Embryonic facial prominence (tissue), 1 donor: ENCODE data around the gene SLC39A1.
A peak's percentile ranks its signal among the peaks of the same experiment; 100 is the strongest.
"Not testable (repeated sequence)": the region's sequence is repeated elsewhere in the genome, so short reads cannot be mapped to it uniquely, and the experiment has no call there.

Experiments used
- DNase-seq: peaks from one replicate; pipeline ENCODE4 v3.0.0-alpha.2; 2016; ENCODE audit errors: extremely low spot score

SLC39A1 gene, protein sequence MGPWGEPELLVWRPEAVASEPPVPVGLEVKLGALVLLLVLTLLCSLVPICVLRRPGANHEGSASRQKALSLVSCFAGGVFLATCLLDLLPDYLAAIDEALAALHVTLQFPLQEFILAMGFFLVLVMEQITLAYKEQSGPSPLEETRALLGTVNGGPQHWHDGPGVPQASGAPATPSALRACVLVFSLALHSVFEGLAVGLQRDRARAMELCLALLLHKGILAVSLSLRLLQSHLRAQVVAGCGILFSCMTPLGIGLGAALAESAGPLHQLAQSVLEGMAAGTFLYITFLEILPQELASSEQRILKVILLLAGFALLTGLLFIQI

DNA sequence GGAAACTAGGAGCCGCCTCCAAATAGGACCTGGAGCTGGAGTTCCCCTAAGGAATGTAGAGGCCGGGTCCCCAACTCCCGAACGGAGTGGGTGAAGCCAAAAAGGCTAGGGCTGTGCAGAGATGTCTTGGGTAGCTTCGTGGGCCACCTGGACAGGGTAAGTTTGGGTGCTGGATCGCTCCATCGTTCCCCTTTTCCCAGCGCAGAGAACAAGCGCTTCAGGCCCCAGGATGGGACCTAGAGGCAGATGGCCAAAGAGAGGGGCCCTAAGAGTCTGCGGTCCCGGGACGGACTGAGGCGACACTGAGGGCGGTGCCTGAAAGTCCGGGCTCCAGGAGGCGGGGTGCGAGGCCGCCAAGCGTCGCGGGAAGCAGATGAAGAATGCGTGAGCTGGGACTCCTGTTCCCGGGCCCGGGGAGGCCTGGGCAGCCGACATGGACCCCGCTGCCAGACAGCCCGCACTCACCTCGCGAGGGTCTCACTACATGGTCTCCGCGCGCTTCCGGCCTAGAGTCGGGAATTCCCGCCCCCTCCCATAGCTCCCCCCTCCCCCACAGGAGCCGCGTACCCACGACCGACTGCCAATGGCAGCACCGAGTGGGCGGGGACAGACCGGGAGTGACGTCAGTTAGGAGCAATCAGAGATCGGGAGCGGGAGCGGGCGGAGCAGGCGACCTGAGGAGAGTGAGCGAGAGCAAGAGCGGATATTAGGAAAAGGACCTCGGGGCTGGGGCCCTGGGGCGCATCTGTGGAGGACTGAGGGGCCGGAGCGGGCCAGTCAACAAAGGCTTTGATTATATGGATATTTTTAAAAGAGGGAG lies at the start of gene SLC39A1:
Gene SLC39A1 (minus strand): TSS at position 508 of the 820 bp plus-strand sequence. CDS start 822 bp downstream, outside the sequence.
- peak; percentile 98 for DNase-seq

DNA sequence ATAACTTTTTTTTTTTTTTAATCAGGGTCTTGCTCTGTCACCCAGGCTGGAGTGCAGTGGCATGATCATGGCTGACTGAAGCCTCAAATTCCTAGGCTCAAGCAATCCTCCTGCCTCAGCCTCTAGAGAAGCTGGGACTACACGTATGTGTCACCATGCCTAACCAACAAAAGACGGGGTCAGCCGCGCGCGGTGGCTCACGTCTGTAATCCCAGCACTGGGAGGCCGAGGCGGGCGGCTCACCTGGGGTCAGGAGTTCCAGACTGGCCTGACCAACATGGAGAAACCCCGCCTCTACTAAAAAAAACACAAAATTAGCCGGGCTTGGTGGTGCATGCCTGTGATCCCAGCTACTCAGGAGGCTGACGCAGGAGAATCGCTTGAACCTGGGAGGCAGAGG lies 49.2 kb upstream of the SLC39A1 start:
- DNase-seq = not testable (repeated sequence)

DNA sequence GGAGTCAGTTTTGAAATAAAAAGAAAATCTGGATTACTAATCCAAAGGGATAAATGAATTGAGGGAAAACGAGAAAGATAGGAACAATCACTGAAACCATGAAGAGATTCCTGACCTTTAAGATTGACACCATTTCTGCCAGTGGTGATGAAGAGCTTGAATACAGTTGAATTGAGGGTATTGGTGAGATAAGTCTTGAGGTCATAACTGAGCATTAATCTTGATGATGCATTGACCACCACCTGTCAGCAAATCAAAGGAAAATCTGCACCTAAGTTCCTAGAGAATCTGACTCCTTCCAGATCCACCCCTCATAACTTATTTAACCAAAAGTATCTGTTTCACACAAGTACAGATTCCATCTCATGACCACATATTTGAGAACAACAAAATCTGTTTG lies 48.8 kb upstream of the SLC39A1 start:
- DNase-seq = no peak

DNA sequence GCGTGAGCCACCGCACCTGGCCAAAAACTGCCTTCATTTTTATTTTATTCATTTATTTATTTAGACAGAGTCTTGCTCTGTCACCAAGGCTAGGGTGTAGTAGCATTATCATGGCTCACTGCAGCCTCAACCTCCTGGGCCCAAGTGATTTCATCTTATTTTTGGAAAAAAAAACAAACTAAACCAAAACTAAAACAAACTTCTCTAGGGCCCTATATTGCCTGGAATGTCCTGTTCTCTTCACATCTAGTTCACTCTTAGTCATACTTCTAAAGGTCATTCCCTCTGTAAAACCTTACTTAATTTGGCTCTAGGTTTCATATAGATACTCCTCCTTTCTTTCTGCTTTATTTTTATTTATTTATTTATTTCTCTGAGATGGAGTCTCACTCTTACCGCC lies 42.8 kb upstream of the SLC39A1 start:
- DNase-seq = no peak

DNA sequence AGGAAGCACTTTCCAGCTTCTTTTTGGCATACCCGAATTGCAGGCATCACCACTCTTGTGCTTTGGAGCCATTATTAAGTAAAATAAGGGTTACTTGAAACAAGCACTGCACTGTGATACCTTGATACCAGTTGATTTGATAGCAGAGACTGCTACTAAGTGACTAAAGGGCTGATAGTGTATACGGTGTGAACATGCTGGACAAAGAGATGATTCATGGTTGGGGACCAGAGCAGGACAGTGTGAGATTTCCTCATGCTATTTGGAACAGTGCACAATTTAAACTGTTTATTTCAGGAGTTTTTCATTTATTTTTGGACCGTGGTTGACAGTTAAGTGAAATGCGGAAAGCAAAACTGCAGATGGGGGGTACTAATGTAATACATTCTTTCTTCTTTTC lies 37.1 kb upstream of the SLC39A1 start:
- no peak for DNase-seq

DNA sequence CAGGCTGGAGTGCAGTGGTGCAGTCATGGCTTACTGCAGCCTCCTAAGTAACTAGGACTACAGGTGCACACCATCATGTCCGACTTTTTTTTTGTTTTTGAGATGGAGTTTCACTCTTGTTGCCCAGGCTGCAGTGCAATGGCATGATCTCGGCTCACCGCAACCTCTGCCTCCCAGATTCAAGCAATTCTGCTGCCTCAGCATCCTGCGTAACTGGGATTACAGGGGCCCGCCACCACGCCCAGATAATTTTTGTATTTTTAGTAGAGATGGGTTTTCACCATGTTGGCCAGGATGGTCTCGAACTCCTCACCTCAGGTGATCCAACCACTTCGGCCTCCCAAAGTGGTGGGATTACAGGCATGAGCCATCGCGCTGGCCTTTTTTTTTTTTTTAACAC lies 33.5 kb upstream of the SLC39A1 start:
- not testable (repeated sequence) for DNase-seq

DNA sequence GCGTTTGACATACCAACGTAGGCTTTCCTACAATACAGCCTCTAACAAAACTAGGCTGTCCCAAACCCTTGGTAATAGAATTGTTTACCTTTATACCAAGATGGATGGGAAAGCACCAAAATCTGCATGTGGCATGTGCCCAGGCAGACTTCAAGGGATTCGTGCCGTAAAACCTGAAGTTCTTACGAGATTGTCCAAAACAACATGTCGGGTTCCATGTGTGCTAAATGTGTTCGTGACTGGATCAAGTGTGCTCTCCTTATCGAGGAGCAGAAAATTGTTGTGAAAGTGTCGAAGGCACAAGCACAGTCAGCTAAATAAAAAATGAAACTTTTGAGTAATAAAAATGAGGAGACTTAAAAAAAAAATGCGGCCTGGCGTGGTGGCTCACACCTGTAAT lies 32.3 kb upstream of the SLC39A1 start:
- DNase-seq = no peak

DNA sequence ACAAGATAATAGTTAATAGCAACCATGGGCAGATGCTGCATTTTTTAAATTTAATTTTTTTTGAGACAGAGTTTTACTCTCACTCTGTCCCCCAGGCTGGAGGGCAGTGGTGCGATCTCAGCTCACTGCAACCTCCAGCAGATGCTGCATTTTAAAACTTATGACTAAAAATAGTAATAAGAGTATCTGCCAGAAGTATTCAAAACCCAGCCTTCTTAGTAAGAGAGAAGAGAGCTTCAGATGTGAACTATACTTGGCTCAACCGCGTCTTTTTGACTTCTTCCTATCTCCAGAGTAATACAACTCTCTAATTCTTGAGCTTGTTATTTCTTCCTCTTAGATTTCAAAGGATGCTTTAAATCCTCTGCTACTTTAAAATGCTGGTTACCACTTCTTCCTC lies 31.9 kb upstream of the SLC39A1 start:
- DNase-seq = no peak

DNA sequence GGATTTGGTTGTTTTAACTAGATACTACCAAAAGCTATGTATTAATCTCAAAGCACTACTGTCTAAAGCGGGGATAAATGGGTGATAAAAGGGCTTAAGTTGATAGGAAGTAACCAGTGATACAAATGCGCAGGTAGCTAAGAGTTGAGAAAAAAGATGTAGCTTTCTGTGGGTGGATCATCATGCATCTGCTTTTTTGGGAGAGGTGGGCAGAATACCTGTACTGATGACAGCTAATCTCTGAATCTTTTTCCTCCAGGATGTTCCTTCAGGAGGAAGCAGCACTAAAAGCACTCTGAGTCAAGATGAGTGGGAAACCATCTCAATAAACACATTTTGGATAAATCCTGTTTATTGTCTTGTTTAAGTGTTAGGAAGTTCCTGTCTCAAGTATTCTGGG lies 28.5 kb upstream of the SLC39A1 start:
- DNase-seq = no peak

DNA sequence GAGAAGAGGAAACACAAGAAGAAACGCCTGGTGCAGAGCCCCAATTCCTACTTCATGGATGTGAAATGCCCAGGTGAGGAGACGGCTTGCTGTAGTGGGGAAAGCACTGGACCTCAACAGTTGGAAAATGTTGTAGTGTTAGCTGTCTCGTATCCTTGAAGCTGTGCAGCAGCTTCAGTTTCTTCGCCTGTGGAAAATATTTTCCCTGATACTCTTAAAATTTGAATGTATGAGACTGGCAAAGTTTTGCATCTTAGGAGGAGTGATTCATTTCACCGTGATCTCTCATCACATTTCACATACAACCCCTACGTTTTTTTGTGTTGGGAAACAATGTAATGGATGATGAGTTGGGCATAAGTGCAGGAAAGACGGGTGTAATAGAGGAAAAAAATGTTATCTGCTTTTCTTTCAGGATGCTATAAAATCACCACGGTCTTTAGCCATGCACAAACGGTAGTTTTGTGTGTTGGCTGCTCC lies 27.9 kb upstream of the SLC39A1 start:
- no peak for DNase-seq

DNA sequence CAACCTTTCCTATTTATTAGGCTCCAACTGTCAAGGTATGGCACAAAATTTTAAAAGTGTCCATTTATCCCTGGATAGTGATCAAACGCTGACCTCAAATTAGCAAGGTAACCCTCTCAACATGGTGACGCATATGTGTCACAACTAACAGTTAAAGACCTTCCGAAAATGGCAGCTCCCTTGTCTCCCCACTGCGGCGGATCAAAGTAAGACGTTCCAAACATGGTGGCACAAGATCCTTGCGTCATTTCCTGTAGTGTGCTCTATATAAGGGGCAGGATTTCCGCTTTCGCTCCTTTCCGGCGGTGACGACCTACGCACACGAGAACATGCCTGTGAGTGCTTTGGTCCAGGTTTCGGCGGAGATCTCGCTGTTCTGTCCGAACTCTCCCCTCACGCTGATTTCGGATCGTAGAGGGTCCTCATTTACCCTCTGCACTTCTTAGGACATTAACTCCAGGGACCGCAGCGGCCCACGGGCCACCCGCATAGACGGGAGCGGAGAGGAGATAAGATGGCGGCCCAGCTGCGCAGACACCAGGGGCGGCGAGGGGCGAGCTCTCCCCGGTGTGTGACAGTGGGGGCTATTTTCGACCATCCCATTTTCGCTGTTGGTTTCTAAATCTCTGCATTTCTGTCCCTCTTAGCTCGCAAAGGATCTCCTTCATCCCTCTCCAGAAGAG lies 27.3 kb upstream of the SLC39A1 start, which contains the start of gene RPS27:
Gene RPS27 (plus strand): TSS at position 295 of the 683 bp plus-strand sequence. CDS start 35 bp downstream, at position 330.
- peak; percentile 100 for DNase-seq

DNA sequence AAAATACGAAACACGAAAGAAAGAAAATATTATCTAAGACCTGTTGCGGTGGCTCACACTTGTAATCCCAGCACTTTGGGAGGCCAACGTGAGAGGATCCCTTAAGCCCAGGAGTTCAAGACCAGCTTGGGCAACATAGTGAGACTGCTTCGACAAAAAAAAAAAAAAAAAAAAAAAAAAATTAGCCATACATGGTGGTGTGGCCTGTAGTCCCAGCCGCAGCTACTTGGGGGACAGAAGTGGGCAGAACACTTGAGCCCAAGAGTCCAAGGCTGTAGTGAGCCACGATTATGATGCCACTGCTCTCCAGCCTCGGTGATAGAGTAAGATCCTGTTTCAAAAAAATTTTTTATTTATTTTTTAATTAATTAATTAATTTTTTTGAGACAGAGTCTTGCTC lies 24.3 kb upstream of the SLC39A1 start:
- DNase-seq = no peak

DNA sequence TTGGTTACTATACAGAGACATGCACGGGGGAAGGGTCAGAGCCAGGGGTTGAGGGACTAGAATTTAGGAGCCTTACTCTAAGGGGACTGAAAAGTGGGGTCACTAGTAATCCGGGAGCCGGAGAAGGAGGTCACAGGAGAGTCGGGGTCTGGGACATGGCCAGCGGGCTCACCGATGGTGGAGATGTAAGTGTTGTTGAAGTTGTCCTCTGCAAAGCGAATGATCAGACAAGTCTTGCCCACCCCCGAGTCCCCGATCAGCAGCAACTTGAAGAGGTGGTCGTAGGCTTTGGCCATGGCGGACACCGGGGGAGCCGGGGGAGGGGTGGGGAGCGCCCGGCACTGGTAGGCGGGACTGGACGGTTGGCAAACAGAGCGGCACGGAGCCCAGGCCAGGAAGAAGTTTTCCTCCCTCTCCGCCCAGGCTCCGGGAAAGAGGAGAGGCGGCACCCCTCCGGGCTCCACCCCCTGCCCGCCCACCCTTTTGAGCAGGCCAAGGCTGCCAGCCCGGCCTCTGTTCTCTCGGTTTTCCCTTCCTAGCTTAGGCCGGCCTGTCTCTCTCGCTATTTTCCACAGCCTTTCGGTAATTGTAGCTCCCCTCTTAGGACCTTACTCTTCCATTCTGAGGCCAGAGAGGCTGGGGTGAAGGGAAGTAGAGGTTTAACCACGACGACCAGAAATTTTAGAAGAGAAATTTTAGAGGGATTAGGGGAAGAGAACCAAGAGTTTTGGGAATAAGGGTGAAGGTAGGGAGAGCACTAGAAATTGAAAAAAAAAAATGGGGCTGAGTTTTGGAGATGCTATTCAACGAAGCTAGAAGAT lies 22.8 kb upstream of the SLC39A1 start, which contains the start of gene RAB13:
Gene RAB13 (minus strand): TSS at position 399 of the 821 bp plus-strand sequence. CDS start 103 bp downstream, at position 296.
- DNase-seq = peak; percentile 81

DNA sequence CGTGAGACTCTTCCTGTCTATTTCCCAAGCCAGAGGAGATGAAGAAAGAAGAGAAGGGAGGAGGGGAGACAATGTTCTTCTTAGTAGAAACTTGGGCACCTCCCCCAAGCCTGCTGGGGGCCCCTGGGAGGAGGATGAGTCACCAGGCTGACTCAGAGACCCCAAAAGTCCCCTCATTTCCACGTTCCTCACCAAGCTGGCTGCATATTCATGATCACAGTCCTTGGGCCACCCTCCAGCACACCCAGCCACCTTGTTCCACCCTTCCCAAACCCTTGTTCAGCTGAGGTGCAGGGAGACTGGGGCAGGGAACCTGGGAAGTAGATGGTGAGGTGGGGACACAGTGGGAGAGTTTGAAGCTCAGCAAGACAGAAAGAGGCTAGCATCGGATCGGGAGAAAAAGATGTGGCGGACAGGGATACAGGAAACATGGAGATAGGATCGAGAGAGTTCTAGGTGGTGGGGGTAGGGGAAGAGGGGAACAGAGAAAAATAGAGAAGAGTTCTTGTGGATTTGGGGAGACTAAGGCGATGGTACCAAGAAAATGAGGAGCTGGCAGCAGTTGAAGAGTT lies 22.1 kb upstream of the SLC39A1 start:
- no peak for DNase-seq

DNA sequence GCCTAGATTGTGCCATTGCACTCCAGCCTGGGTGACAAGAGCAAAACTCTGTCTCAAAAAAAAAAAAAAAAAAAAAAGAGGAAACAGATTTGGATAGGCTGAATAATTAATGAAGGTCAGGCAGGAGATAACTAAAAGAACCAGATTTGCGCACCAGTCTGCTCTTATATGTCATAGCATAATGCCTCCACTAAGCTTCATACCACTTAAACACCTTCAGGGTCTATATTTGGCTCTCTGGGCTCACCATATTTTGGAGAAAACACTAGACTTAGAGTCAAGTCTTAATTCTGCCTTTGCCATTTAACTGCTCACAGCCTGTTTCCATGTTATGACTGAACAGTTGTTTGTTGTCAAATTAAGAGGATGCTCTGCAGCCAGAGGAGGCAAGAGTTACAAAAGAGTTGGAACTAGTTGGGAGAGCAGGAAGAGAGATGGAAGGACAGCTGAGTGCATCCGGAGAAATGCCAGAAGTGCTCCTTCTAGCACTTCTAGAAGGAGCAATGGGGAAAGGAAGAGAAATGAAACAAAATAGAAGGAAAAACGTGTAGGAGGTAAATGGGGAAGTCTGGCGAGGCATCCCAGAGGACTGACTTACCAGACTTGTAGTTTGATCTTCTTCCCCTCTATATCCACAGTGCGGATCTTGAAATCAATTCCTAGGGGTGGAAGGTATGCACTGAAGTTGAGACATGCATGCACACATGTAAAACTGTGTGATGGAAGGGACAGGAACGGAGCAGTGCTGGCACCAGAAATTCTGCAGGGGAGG lies 21.0 kb upstream of the SLC39A1 start:
- no peak for DNase-seq

DNA sequence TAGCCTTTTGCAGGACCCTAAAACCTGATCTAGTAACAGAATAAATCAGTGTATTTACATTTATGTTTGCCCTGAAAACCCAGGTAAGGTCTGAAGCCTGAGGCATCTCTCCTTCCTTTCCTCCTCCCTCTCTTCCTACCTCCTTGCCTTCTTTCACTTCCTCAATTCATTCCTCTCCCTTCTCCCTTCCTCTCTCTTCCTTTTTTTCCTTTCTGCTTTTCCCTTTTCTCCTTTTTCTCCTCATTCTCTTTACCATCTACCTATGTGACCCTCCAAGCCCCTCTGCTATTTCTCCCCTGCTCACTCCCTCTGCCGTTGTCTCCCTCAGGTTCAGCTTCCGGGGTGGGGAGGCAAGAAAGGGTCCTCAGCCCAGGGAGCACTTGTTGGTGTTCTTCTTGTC lies 18.4 kb upstream of the SLC39A1 start:
- not testable (repeated sequence) for DNase-seq

DNA sequence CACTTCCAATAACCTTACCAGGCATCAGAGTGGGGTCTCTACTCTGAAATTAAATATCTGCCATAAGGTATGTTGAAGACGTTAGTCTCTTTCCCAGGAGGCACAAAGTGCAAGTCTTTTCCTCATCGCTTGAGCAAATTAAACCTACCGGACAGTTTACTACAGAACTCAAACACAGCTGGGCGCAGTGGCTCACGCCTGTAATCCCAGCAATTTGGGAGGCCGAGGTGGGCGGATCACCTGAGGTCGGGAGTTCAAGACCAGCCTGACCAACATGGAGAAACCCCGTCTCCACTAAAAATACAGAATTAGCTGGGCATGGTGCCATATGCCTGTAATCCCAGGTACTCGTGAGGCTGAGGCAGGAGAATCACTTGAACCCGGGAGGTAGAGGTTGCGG lies 15.8 kb upstream of the SLC39A1 start:
- DNase-seq = not testable (repeated sequence)

DNA sequence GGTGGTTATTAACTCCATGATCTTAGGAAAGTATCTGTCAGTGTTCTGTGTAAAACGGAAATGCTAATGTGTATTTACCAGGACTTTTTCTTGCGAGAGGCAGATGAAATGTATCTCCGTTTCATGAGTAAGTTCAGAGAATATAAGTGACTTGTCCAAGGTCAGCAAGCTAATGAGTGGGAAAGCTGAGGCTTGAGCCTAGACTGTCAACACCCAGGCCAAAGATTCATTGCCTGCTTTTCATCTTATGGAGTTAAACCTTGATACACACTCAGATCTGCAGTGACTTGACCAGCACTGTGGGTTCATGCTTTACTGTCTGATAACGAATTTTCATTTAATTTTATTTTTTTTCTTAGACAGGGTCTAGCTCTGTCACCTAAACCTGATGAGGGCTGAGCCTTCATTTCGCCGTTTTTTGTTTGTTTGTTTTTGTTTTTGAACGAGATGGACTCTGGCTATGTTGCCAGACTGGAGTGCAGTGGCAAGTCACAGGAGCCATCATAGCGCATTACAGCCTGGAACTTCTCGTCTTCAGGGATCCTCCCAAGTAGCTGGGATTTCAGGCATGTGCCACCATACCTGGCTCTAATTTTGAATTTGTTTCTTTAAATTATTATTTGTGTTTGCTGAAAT lies 15.1 kb upstream of the SLC39A1 start:
- no peak for DNase-seq
